Fibroblast of lung (primary cell): ENCODE results near the gene GNA12.

Experiments used
- CTCF ChIP-seq, 2 donors: IDR thresholded peaks in 1 of 2; conservative IDR thresholded peaks in 1 of 2; 1 replicate in 1 of 2; 2 replicates in 1 of 2; pipeline ENCODE4 v1.5.1; 2011 to 2012; ENCODE audit warnings: low read length in 2 of 2, control low read depth in 1 of 2, inconsistent platforms in 1 of 2, low read depth in 1 of 2, mild to moderate bottlenecking in 1 of 2
- EZH2 ChIP-seq: IDR thresholded peaks from 2 replicates; pipeline ENCODE4 v1.5.1; 2012; ENCODE audit warnings: low read length, control low read depth, mild to moderate bottlenecking; ENCODE audit errors: missing control alignments

GRCh38 chr7:2843191-2843685, 870 bp downstream of the GNA12 start:
- TF ChIP-seq CTCF (conservative IDR thresholded peaks at IDR 0.05 in 1 of 2, IDR thresholded peaks at IDR 0.05 in 1 of 2; ENCODE audit: low read depth in 1 of 2, low read length in 2 of 2) (no peak), EZH2 (no peak)
